HG02642 (cell line): ENCODE results near the gene RSPRY1.
"Not testable (repeated sequence)": the region's sequence is repeated elsewhere in the genome, so short reads cannot be mapped to it uniquely, and the experiment has no call there.

Source experiments
- ATAC-seq: cut with Tn5 transposase; IDR thresholded peaks from one replicate; pipeline ENCODE4 v1.9.1; 2021; ENCODE audit warnings: mild to moderate bottlenecking; ENCODE audit not compliant: unreplicated experiment, poor library complexity

RSPRY1 gene

DNA sequence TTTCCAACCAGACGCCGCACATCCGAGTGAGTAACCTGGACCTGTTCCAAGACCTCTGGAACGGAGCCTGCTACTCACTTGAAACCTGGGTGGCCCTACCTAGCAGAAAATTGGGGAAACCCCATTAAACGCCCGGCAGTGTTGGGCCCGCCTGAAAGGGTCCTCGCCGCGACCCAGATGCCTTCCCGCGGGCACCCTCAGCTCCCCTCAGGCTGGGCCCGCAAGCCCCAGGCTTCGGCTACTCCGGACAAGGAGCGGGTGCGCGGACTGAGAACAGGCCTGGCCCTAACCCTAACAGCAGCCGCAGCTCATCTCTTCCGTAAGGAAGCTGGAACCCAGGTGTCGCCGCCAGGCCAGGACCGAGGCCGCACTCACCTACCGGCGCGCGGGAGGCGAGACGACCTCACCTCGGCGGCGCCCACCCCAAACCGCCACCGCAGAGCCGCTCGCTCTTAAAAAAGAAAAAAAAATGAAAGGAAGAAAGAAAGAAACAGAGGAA is 634 bp upstream of the RSPRY1 start:
- peak; percentile 46 for ATAC-seq

DNA sequence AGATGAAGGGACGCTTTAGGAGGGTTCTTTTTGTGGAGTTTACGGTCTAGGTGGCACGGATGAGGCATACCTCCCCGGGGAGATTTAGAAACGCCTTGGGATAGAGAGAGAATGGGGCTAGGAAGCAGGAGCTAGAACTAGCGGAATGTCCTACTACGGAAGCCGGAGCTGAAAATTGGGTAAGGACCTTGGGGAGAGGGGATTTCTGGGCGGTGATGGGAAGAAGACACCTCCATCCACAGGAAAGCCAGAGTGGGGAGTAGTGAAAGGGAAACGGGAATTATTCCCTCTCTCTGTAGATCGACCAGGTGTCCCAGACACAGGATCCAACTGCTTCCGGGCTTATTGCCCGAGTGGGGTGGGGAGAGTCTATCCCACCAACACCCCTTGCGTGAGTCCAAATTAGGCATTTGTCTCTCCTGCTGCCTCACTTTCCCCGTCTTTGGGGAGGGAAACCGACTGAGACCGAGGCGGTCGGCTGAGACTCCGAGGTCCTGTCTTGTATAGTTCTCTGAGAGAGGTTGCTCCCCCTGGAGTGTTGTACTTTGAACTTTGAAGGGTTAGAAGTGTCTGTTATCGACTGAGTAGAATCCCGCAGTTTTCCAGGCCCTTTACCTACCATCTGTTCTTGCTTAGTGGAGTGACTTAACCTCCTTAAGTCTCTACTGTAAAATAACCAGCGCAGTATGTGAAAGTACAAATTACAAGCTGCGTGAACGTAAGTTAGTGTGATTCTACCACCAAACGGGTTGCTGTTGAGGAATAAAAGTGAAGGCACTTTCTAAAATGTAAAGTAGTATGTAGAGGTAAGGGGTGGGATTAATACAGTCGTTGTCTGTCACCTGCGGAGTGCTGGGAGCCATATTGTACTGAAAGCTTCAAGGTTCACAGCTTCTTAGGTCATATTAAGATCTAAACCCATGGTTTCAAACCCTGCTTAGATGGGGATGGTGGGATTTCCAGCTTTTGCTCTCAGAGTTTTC is 1.0 kb downstream of the RSPRY1 start:
- no peak for ATAC-seq

DNA sequence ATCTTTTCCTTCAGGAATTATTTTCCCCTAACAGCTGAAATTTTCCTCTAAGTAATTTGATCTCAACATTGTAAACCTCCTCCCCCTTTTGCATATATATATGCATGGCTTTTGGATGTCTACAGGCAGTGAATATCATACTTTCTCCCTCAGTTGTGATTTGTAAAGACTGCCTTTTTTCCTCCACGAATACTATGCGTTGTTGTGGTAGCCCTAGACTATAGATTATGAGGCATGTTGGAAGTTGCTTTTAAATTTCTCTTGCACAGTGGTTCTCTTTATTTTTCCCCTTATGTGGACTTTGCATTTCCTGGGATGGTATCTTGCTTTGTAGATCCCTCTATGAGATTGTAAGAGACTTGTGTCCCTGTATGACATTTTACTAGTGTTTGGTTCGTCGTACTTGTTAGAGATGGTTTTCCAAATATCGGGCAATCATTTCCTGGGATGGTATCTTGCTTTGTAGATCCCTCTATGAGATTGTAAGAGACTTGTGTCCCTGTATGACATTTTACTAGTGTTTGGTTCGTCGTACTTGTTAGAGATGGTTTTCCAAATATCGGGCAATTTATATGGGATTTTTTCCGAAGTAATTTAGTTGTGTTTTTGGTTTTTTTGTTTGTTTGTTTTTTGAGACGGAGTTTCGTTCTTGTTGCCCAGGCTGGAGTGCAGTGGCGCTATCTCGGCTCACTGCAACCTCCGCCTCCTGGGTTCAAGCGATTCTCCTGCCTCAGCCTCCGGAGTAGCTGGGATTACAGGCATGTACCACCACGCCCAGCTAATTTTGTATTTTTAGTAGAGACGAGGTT is 2.0 kb downstream of the RSPRY1 start:
- ATAC-seq, result not testable (repeated sequence)

GRCh38 chr16:57188711-57189002 is 2.5 kb downstream of the RSPRY1 start:
- ATAC-seq, result no peak

GRCh38 chr16:57189527-57189926 is 3.4 kb downstream of the RSPRY1 start:
- not testable (repeated sequence) for ATAC-seq

DNA sequence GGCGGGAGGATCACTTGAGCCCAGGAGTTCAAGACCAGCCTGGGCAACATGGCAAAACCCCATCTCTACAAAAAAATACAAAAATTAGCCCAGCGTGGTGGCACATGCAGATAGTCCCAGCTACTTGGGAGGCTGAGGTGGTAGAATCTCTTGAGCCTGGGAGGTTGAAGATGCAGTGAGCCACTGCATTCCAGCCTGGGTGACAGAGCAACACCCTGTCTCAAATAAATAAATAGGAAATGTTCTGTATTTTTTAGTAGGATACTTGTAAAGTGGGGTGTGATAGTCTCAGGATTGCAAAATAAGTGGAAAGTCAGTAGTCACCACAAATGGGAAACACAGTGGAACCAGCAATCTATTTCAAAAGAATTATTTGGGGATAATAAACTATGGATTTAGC is 4.0 kb downstream of the RSPRY1 start:
- no peak for ATAC-seq

DNA sequence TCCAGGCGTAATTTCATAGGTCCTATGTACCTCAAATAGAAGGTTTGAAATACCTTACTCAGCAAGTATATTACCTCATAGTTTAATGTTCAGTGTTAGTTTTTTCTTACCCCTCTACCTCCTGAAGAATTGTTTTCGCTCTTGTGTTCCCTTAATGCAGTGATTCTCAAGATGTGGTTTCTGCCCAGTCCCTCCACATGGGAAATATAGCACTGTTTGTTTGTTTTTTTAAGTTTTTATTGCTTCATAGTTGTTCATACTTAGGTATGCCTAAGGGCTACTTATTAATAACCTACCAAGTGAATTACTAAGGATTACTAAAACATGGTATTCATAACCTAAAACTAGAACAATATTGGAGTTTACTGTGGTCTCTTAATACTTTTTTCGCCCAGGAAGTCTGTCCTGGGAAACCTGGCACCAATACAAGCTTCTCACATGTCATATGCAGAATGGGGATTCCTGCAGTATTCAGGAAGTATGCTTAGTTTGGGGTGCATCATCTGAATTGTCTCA is 5.0 kb downstream of the RSPRY1 start:
- no peak for ATAC-seq

- no peak for ATAC-seq
These were observed 6.0 kb downstream of the RSPRY1 start for GRCh38 chr16:57192146-57192545.

GRCh38 chr16:57192720-57193486 is 6.8 kb downstream of the RSPRY1 start:
- ATAC-seq, result no peak

DNA sequence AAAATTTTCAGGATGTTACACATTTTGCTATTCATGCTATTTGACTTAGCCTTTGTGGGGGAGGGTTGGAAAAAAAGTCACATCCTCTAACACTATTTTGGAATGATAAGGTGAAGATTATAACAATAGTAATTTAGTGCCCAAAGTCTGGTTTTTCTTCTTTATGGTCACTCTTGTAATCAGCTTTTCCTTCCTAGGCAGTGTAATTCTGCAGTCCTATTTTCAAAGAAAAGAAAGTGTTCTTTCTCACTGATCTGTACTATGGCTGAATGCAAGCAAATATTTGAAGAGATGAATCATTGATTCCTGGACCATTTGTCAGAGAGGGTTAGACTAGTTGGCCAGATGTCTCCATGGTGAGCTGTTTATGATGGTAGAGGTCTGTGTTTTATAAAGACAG is 8.4 kb downstream of the RSPRY1 start:
- ATAC-seq, result no peak

DNA sequence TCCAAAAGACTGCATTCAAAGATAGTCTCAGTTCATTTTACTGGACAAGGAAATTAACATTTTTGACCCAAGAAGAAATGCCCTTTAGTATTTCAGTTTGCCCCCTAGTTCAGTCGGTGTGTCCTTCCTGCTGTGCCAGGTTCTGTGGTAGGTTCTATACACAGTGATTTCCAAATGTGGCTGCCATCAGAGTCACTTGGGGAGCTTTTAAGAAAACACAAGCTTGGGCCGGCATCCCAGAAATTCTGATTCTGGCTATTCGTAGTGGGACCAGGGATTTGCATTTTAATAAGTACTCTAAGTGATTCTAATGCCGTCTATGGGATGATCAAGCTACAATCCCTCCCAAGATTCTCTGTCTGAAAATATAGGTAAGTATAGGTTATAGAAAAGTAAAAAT is 10.2 kb downstream of the RSPRY1 start:
- ATAC-seq, result no peak

GRCh38 chr16:57196753-57197152 is 10.6 kb downstream of the RSPRY1 start:
- ATAC-seq, result no peak

DNA sequence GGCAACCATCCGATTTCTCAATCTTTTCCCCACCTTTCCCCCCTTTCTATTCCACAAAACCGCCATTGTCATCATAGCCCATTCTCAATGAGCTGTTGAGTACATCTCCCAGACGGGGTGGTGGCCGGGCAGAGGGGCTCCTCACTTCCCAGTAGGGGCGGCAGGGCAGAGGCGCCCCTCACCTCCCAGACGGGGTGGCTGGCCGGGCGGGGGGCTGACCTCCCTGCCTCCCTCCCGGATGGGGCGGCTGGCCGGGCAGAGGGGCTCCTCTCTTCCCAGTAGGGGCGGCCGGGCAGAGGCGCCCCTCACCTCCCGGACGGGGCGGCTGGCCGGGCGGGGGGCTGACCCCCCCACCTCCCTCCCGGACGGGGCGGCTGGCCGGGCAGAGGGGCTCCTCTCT is 14.2 kb downstream of the RSPRY1 start:
- ATAC-seq, result not testable (repeated sequence)

- ATAC-seq, result not testable (repeated sequence)
These were observed 14.8 kb downstream of the RSPRY1 start for GRCh38 chr16:57200926-57201325.

GRCh38 chr16:57202095-57202886 is 16.2 kb downstream of the RSPRY1 start:
- ATAC-seq, result no peak

- no peak for ATAC-seq
These were observed 17.3 kb downstream of the RSPRY1 start for GRCh38 chr16:57203451-57203850.

GRCh38 chr16:57204675-57205074 is 18.5 kb downstream of the RSPRY1 start:
- ATAC-seq, result no peak

DNA sequence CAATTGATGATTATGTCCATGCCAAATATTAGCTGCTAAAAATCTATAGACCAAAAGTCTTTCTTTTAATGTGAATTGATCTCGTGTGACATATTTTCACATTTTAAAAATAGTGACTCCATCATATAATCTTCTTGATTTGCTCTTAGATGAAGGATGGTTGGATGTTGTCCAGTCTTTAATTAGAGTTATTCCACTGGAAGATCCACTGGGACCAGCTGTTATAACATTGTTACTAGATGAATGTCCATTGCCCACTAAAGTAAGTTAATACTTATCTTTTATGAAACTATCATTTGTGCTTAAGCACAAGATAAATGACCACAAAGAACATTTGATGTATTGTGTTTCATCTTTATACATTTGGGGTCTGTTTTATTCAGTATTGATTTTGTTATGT is 22.8 kb downstream of the RSPRY1 start:
- no peak for ATAC-seq

GRCh38 chr16:57209780-57210179 is 23.7 kb downstream of the RSPRY1 start:
- no peak for ATAC-seq

DNA sequence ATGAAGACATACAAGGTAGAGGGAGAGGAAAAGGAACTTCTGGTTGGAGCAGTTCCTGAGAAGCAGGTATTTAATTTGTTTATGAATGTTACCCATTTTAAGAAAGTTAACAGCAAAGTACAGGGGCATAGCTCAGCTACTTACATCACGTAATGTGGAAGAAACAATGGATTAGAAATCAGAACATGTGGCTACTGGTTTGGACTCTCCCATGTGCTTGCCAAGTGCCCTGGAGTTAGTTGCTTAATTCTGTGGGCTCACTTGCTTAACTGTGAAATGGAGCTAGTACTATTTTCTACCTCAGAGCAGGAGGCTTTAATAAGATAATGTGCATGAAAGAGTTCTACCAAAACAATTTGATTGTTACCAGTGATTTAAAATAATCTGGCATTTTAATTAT is 27.3 kb downstream of the RSPRY1 start:
- ATAC-seq, result no peak
